PC-9 (cell line): ENCODE measurements around the gene FAM124B.

Experiments
- EZH2 ChIP-seq: fragments of 200-600 bp; sonication (generic); IDR thresholded peaks from 2 replicates; pipeline ENCODE4 v1.8.0; 2017; ENCODE audit warnings: antibody characterized with exemption, low read depth
- TF ChIP-seq, protein P1 (sequence below): fragments of 200-600 bp; sonication (generic); conservative IDR thresholded peaks from 2 replicates; pipeline ENCODE4 v1.6.1; 2017; ENCODE audit warnings: mixed run types, antibody characterized with exemption, mild to moderate bottlenecking, moderate library complexity

GRCh38 chr2:224444021-224444420, 42.1 kb upstream of the FAM124B start:
- TF ChIP-seq EZH2: no peak
- TF ChIP-seq, protein P1, sequence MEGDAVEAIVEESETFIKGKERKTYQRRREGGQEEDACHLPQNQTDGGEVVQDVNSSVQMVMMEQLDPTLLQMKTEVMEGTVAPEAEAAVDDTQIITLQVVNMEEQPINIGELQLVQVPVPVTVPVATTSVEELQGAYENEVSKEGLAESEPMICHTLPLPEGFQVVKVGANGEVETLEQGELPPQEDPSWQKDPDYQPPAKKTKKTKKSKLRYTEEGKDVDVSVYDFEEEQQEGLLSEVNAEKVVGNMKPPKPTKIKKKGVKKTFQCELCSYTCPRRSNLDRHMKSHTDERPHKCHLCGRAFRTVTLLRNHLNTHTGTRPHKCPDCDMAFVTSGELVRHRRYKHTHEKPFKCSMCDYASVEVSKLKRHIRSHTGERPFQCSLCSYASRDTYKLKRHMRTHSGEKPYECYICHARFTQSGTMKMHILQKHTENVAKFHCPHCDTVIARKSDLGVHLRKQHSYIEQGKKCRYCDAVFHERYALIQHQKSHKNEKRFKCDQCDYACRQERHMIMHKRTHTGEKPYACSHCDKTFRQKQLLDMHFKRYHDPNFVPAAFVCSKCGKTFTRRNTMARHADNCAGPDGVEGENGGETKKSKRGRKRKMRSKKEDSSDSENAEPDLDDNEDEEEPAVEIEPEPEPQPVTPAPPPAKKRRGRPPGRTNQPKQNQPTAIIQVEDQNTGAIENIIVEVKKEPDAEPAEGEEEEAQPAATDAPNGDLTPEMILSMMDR: no peak
